HG03342 (cell line): Measurements from ENCODE around the gene TARDBP.
"Not testable (repeated sequence)": the region's sequence is repeated elsewhere in the genome, so short reads cannot be mapped to it uniquely, and the experiment has no call there.

Experiments
- ATAC-seq: cut with Tn5 transposase; IDR thresholded peaks from one replicate; pipeline ENCODE4 v1.9.1; 2021; ENCODE audit warnings: mild to moderate bottlenecking, moderate library complexity; ENCODE audit not compliant: unreplicated experiment

Gene TARDBP

GRCh38 chr1:11041048-11041447, 28.6 kb downstream of the TARDBP start:
- no peak for ATAC-seq

GRCh38 chr1:11042065-11042464, 29.6 kb downstream of the TARDBP start:
- no peak for ATAC-seq

DNA sequence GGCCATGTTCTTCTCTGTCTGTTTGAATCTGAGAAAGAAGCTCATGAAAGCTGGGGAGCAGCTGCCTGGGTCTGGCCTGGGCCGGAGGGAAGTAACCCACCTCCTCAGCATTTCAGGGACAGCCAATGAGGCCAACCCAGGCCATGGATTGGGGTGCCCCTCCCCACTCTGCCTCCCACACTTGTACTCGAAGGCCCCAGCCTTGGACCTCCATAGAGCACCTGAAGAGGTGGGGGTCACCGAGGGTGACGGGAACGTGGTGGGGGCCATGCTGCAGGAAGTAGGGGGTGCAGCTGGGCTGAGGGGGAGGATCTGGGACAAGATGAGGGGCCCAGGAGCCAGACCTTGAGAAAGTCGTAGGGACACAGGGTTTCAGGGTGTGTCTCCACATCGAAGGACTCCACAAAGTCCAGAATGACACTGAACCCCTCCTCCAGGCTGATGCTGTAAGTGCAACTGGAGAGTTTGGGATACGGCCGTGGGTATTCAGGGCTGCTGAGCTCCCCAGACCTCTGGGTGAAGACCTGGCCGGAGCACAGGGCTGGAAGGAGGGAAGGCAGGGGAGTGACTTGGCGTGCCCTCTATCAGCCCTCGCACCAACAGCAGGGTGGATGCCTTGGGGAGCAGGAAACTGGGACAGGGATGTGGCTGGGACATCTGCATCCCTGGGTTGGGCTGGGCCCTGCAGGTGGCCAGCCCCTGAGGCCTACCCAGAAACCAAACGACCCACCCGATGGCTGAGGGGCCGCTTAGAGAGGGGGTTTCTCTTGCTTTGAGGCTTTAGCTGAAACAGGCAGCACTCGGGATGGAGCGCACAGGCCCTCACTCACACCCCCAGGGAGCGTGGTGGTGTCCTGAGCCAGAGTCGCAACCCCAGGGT, 30.8 kb downstream of the TARDBP start:
- no peak for ATAC-seq

DNA sequence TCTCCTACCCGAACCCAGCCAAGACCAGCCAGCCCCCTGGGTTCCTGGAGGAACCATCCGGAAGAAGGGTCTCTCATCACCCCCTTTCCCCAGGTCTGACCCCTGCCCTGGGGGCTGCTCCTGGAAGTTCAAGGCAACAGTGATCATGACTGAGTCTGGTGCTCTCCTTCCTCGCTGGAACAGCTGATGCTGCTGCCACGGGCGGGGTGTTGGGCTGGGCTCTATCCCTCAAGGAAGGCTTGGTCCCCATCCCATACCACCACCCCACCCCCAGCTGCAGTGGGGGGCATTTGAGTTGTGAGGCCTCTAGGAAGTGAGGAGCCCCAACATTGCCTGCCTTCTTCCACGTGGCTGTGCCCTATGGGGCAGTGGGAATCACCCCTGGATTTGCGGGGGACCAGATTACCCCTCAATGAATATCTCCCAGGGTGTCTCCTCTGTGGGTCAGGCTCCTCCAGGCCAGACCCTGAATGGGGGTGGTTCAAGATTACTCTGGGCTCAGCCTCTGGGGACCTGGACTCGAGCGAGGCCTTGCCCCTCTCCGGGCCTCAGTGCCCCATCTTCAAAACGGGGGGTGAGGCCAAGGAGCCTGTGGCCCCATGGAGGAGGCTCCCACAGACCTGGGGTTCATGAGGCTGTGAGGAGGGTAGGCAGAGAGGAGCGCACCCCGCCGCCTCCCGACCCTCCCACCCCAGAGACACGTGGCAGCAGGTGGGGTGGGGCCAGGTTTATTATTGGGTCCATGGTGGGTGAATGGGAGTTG, 31.8 kb downstream of the TARDBP start:
- ATAC-seq: no peak

DNA sequence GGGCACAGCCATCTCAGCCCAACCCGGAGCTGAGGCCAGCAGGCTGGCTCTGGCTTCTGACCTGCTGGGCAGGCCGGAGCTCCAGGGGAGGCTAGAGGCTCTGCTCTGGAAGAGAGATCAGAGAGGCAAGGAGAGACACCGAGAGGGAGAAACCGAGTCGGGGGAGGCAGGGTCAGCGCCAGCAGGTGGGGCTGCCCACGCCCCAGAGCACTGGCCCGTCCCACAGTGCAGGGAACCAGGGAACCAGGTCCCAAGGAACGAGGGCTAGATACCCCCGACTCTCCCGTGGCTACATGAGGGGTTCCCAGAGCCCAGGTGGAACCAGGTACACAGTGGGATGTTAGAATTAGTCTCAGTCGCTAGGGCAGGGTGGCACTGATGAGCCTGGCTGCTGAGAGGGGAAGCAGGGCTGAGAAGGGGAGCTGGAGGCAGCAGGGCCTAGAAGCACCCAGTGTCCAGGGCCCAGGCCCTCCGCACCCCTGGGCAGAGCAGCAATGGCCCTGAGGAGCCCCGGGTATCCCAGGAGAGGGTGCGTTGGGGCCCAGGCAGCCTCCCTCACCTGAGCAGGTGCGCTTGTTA, 32.5 kb downstream of the TARDBP start:
- ATAC-seq: no peak

DNA sequence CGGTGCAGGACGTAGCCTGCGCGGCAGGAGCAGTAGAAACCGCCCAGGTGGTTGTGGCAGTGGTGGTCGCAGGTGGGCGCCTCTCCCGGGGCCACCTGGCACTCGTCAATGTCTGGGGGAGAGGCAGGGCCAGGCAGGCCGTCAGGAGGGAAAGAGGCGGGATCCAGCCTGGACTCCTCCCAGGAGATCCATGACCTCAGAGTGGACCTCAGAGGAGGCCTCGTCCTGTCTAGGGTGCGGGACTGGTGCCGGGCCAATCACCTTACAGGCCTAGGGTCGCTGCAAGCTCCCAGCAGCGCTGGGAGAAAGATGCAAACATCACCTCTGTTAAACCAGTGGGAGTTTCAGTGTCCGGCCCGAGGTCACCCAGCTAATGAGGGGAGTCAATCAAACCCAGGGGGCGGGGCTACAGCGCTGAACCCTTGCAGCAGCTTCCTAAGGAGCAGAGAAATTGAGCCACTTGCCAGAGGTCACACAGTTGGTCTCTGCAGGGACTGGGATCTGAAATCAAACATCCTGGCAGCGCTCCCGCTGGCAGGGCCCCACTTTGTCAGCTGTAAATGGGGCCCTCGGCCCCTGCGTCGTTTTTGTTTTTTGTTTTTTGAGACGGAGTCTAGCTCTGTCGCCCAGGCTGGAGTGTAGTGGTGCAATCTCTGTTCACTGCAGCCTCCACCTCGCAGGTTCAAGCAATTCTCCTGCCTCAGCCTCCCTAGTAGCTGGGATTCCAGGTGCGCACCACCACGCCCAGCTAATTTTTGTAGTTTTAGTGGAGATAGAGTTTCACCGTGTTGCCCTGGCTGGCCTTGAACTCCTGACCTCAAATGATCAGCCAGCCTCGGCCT, 33.2 kb downstream of the TARDBP start:
- ATAC-seq: no peak

DNA sequence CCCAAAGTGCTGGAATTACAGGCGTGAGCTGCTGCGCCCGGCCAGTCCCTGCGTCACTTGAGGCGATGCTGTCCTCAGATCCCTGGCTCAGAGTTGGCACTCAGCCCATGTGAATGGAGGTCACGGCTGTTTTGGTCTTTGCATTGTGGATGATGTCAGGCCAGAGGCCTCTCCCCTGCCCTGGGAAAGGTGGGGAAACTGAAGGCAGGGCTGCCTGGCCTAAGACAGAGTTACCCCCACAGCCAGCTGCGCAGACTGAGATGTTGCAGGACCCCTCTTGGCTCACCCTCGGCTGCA, 33.8 kb downstream of the TARDBP start:
- ATAC-seq: no peak

- ATAC-seq: no peak
These were observed 34.3 kb downstream of the TARDBP start, which contains the start of gene MASP2 for GRCh38 chr1:11046625-11047365. TSS of gene MASP2 (minus strand) at chr1:11047239. CDS start at chr1:11047207, 32 bp downstream.

DNA sequence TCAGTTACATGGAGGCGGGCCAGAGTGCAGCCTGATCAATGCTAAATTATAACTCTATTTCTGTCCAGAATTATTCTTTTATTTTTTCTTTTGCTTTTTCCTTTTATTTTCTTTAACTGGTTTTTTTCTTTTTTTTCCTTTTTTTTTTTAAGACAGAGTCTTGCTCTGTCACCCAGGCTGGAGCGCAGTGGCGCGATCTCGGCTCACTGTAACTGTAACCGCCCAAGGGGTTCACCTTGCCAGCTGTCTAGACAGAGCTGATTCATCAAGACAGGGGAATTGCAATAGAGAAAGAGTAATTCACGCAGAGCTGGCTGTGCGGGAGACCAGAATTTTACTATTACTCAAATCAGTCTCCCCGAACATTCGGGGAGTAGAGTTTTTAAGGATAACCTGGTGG, 38.7 kb downstream of the TARDBP start:
- ATAC-seq: not testable (repeated sequence)

DNA sequence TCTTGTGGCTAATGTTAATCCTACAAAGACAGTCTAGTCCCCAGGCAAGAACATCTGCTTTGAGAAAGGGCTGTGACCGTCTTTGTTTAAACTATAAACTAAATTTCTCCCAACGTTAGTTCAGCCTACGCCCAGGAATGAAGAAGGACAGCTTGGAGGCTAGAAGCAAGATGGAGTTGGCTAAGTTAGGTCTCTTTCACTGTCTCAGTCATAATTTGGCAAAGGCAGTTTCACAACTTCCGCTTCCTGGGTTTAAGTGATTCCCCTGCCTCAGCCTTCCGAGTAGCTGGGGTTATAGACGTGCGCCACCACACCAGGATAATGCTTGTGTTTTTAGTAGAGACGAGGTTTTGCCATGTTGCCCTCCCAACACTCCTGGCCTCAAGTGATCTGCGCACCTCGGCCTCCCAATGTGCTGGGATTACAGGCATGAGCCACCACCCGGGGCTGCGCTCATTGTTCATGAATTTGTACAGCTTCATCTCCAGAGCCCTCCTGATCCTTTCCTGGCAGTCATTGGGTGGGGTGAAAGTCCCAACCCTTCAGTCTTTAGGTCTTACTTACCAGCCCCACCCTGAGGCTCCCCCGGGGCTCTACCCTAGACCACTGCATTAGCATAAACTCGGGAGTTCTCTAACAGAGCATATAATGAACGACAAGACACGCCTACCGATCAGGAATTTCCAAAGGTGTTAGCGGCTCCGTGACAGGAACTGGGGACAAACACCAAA, 39.5 kb downstream of the TARDBP start:
- no peak for ATAC-seq

DNA sequence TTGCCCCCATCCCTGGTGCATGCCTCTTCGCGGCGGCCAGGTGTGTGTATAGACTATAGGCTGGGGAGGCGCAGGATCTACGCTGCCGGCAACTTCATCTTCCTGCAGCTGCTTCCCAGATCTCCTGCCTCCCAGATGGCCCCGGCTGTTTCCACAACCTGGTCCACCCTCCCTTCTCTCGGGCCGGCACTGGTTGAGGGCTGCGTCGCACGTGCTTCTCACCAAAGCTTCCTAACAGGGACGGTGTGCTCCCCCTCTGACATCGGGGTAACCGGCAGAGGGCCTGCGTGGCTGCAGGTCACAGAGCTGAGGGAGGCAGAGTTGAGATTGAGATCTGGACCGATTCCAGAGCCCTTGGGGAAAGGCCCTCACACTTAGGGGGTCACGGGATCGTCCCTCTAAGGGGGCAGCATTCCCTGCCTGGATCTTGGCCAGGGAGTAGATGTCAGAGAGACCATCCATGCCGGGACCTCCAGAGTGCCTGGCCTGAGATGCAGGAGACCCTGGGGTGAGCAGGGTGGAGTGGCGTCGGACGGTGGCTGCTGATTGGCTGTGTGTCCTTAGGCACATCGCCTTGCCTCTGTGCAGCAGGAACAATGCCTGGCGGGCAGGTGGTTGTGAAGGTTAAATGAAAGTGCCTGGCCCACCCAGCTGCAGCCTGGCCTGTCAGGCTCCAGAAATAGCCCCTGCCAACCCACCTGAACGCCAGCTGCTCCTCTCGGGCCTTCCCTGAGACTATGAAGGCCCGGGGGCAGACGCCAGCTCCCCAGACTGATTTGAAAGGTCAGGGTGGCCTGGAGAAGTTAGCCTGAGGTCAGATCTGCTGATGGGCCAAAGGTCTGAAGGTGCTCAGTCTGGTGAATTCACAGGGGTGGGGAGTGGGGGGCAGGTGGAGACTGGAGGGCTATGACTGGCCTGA, 40.6 kb downstream of the TARDBP start:
- ATAC-seq: no peak

DNA sequence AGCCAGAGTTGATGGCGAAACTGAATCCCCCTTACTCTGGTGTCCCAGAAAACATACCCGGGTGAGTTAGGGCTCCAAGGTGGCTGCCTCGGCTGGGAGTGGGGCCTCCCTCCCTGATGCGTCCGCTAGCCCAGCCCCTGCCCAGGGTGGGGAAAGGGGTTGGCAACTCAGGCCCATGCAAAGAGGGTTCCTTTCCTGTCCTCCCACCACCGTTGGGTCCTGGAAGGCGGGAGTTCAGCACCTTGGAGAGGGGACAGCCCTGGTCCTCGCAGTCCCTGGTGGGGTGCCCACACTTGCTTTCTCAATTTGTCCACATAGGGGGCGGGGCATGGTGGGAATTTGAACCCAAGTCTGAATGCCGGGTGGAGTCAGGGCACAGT, 41.3 kb downstream of the TARDBP start:
- ATAC-seq: no peak

DNA sequence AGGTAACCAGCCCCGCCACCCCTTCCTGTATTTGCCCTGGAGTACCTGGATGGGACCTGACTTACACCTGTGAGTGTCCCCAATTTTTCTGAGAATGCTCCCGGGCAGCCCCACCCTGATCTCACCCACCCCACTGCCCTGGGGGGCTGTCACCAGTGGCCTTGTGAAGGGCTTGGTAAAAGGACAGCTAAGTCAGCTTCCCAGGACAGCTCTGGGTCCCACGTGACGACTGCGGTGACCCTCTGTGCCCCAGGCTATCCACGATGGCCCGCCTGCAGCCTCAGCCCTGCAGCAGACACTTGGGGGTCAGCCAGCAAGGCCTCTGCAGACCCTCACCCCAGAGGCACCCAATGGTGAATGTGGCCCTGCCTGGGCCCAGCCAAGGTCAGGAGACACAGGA, 41.7 kb downstream of the TARDBP start:
- ATAC-seq: no peak

DNA sequence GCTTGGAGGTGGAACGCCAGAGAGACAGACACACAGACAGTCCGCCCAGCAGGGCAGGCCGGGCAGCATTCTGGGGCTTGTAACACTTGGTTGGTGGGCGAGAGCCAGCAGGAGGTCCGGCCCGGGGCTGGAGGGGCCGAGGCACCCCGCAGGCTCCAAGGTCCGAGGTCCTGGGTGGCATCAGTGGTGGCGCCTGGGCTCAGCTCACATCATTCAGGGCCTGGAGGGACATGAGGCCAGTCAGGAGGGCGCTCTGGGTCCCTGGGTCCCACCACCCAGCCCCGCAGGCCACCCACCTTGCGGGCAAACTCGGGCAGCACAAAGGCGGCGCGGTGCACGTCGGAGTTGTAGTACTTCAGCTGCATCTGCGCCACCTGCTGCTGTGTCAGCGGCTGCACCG, 42.2 kb downstream of the TARDBP start:
- ATAC-seq: no peak

DNA sequence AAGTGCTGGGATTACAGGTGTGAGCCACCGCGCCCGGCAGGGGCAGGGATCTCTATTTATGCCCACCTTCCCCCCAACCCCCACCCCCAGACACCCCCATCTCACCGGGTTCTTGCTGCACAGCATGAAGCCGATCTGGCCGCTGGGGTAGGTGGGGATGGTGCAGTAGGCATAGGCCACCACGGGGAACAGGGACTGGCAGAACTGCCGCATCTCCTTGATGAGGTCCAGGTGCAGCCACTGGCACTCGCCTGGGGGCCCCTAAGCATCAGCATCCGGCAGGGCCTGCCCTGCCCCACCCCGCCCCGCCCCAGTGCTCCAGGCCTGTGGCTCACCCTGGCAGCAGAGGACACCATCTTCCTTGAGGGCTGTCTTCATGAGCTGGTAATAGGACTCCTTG, 43.2 kb downstream of the TARDBP start:
- no peak for ATAC-seq

DNA sequence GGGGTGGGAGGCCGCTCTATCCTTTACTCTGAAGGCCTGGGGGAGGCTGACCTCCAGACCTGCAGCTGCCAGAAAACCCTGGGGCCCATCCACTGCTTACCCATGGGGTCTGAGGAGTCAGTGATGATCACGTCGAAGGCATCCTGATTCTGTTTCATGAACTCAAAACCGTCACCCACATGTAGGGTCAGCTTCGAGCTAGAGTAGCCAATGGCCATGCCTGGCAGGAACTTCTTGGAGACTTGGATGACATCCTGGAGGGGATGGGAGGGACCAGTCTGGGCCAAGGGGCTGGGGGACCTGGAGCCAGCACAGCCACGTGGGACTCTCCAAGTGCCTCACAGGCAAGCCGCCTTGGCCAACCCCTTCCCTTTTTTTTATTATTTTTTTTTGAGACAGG, 44.0 kb downstream of the TARDBP start:
- no peak for ATAC-seq

GRCh38 chr1:11057477-11057876, 45.0 kb downstream of the TARDBP start:
- no peak for ATAC-seq

- no peak for ATAC-seq
These were observed 45.6 kb downstream of the TARDBP start for GRCh38 chr1:11058026-11058425.
